ENCODE measurements around the gene RAI2.

Gene RAI2

GRCh38 chrX:17774053-17774452 is 87.0 kb downstream of the RAI2 start:
- Mint-ChIP-seq H3K4me1 (no peaks in the 10 kb centered on the region), H3K27ac (no peak overlapping the region), H3K4me3 (no peak overlapping the region), H3K36me3 (ENCODE audit: low read depth) (no peaks in the 10 kb centered on the region), H3K27me3 (ENCODE audit: low read depth, poor library complexity) (peaks cover 4% of the 10 kb centered on the region), H3K9me3 (peaks cover 20% of the 10 kb centered on the region)
- no peak for DNase-seq
- TF ChIP-seq CTCF (IDR thresholded peaks at IDR 0.05) = no peak

- H3K4me1 Mint-ChIP-seq = no peaks in the 10 kb centered on the region
- TF ChIP-seq CTCF (IDR thresholded peaks at IDR 0.05) = no peak
- no peak overlapping the region for H3K4me3 Mint-ChIP-seq
- no peaks in the 10 kb centered on the region for H3K36me3 Mint-ChIP-seq (ENCODE audit: low read depth)
- peaks cover 15% of the 10 kb centered on the region for H3K9me3 Mint-ChIP-seq
- no peak for DNase-seq
- peaks cover 4% of the 10 kb centered on the region for H3K27me3 Mint-ChIP-seq (ENCODE audit: low read depth, poor library complexity)
- H3K27ac Mint-ChIP-seq = no peak overlapping the region
These were observed 87.7 kb downstream of the RAI2 start for GRCh38 chrX:17773221-17773876.

- no peaks in the 10 kb centered on the region for H3K4me1 Mint-ChIP-seq
- H3K27ac Mint-ChIP-seq = no peak overlapping the region
- no peaks in the 10 kb centered on the region for H3K27me3 Mint-ChIP-seq (ENCODE audit: low read depth, poor library complexity)
- no peaks in the 10 kb centered on the region for H3K9me3 Mint-ChIP-seq
- no peak for DNase-seq
- no peaks in the 10 kb centered on the region for H3K36me3 Mint-ChIP-seq (ENCODE audit: low read depth)
- no peak overlapping the region for H3K4me3 Mint-ChIP-seq
- no peak for TF ChIP-seq CTCF (IDR thresholded peaks at IDR 0.05)
These were observed 91.3 kb downstream of the RAI2 start for GRCh38 chrX:17769701-17770269.

GRCh38 chrX:17768997-17769396 is 92.1 kb downstream of the RAI2 start:
- H3K9me3 Mint-ChIP-seq = no peaks in the 10 kb centered on the region
- no peak overlapping the region for H3K27ac Mint-ChIP-seq
- no peak overlapping the region for H3K4me3 Mint-ChIP-seq
- H3K27me3 Mint-ChIP-seq (ENCODE audit: low read depth, poor library complexity) = no peaks in the 10 kb centered on the region
- no peaks in the 10 kb centered on the region for H3K36me3 Mint-ChIP-seq (ENCODE audit: low read depth)
- H3K4me1 Mint-ChIP-seq = no peaks in the 10 kb centered on the region
- no peak for TF ChIP-seq CTCF (IDR thresholded peaks at IDR 0.05)
- no peak for DNase-seq

- Mint-ChIP-seq H3K9me3 (no peaks in the 10 kb centered on the region), H3K27ac (no peak overlapping the region), H3K4me3 (no peak overlapping the region), H3K36me3 (ENCODE audit: low read depth) (no peaks in the 10 kb centered on the region), H3K4me1 (no peaks in the 10 kb centered on the region), H3K27me3 (ENCODE audit: low read depth, poor library complexity) (no peaks in the 10 kb centered on the region)
- no peak for TF ChIP-seq CTCF (IDR thresholded peaks at IDR 0.05)
- DNase-seq = no peak
These were observed 93.4 kb downstream of the RAI2 start for GRCh38 chrX:17767734-17768133.

- DNase-seq = no peak
These were observed 101.1 kb downstream of the RAI2 start for GRCh38 chrX:17759990-17760389.

More at GRCh38 chrX:17759990-17760389, 101.1 kb downstream of the RAI2 start:
- Mint-ChIP-seq H3K27me3 (ENCODE audit: low read depth, poor library complexity) (peaks cover 8% of the 10 kb centered on the region), H3K9me3 (no peaks in the 10 kb centered on the region), H3K36me3 (ENCODE audit: low read depth) (no peaks in the 10 kb centered on the region), H3K4me3 (no peak overlapping the region), H3K27ac (no peak overlapping the region), H3K4me1 (no peaks in the 10 kb centered on the region)
- TF ChIP-seq CTCF (IDR thresholded peaks at IDR 0.05) = no peak
